Activated T-helper 1 cell treated with anti-CD3 and anti-CD28 coated beads, Interleukin-12 subunit alpha, Interleukin-12 subunit beta, Interleukin-2, Interleukin-4 antibody, amounts not matched to agents 30 ng/mL and 10 ng/mL and 1 ng/mL, durations not matched to agents 14 hours and 24 hours and 36 hours (primary cell): ENCODE data around the gene HES1. TPM values are rescaled to one million over a fixed set of nuclear protein-coding genes. Genes with fewer than 3 reads are reported as not detected.
A peak's percentile ranks its signal among the peaks of the same experiment; 100 is the strongest.
"Not testable (repeated sequence)": the region's sequence is repeated elsewhere in the genome, so short reads cannot be mapped to it uniquely, and the experiment has no call there.

ENCODE experiments used
- DNase-seq: peaks from one replicate; pipeline ENCODE4 v3.0.0; 2021; ENCODE audit warnings: low spot score
- H3K27ac Mint-ChIP-seq: one replicate; pipeline ENCODE4 v1.8.0; 2021; ENCODE audit warnings: mild to moderate bottlenecking, mixed read lengths
- H3K27me3 Mint-ChIP-seq: one replicate; pipeline ENCODE4 v1.8.0; 2022; ENCODE audit warnings: mild to moderate bottlenecking, moderate library complexity, mixed read lengths; ENCODE audit not compliant: insufficient read depth
- H3K36me3 Mint-ChIP-seq: one replicate; pipeline ENCODE4 v1.8.0; 2021; ENCODE audit warnings: low read depth, mixed read lengths
- H3K4me1 Mint-ChIP-seq: one replicate; pipeline ENCODE4 v1.8.0; 2021; ENCODE audit warnings: low read depth, mixed read lengths
- H3K4me3 Mint-ChIP-seq: one replicate; pipeline ENCODE4 v1.8.0; 2021; ENCODE audit warnings: mild to moderate bottlenecking, moderate library complexity, mixed read lengths
- H3K9me3 Mint-ChIP-seq: one replicate; pipeline ENCODE4 v1.8.0; 2021; ENCODE audit warnings: mixed read lengths
- intact Hi-C: fragments of 100-400 bp; cut with micrococcal nuclease; formaldehyde crosslinking; loops from one replicate; pipeline ENCODE4 v1.15.1; 2024
- total RNA-seq: library from RNA; stranded (reverse); gene quantifications from 2 replicates; pipeline ENCODE4 v1.2.3, GENCODE V29; 2022

The HES1 gene
- total RNA-seq, 1 donor from 2014 or later = 2.6 TPM

GRCh38 chr3:194124193-194124592 is 11.8 kb upstream of the HES1 start:
- Mint-ChIP-seq H3K4me1 (no peaks in the 10 kb centered on the region), H3K4me3 (no peak overlapping the region), H3K27ac (no peak overlapping the region), H3K36me3 (peaks cover 3% of the 10 kb centered on the region), H3K9me3 (no peaks in the 10 kb centered on the region), H3K27me3 (peaks cover 60% of the 10 kb centered on the region)
- no peak for DNase-seq
- intact Hi-C loops = no loop called here

GRCh38 chr3:194125442-194125841 is 10.5 kb upstream of the HES1 start:
- intact Hi-C loops = no loop called here
- Mint-ChIP-seq H3K9me3 (no peaks in the 10 kb centered on the region), H3K27me3 (peaks cover 59% of the 10 kb centered on the region), H3K36me3 (peaks cover 4% of the 10 kb centered on the region), H3K4me1 (peaks cover 6% of the 10 kb centered on the region), H3K27ac (no peak overlapping the region), H3K4me3 (no peak overlapping the region)
- DNase-seq = no peak

- no peak for DNase-seq
- intact Hi-C loops = no loop called here
- H3K27ac Mint-ChIP-seq = no peak overlapping the region
- no peaks in the 10 kb centered on the region for H3K9me3 Mint-ChIP-seq
- peaks cover 20% of the 10 kb centered on the region for H3K4me1 Mint-ChIP-seq
- H3K4me3 Mint-ChIP-seq = no peak overlapping the region
- peaks cover 54% of the 10 kb centered on the region for H3K27me3 Mint-ChIP-seq
- peaks cover 2% of the 10 kb centered on the region for H3K36me3 Mint-ChIP-seq
Observed at GRCh38 chr3:194126790-194127189, 9.2 kb upstream of the HES1 start.

- no peak for DNase-seq
- Mint-ChIP-seq H3K27me3 (peaks cover 55% of the 10 kb centered on the region), H3K9me3 (no peaks in the 10 kb centered on the region), H3K4me3 (no peak overlapping the region), H3K36me3 (peaks cover 2% of the 10 kb centered on the region), H3K27ac (no peak overlapping the region), H3K4me1 (peaks cover 36% of the 10 kb centered on the region)
- intact Hi-C loops = no loop called here
Observed at GRCh38 chr3:194128202-194128918, 7.6 kb upstream of the HES1 start.

GRCh38 chr3:194128919-194129295 is 7.0 kb upstream of the HES1 start:
- H3K36me3 Mint-ChIP-seq, H3K9me3 Mint-ChIP-seq, H3K4me3 Mint-ChIP-seq, intact Hi-C loops, H3K27ac Mint-ChIP-seq, DNase-seq: not testable (repeated sequence)
- Mint-ChIP-seq H3K27me3 (peaks cover 56% of the 10 kb centered on the region), H3K4me1 (peaks cover 41% of the 10 kb centered on the region)

- Mint-ChIP-seq H3K27me3 (peaks cover 56% of the 10 kb centered on the region), H3K36me3 (peaks cover 2% of the 10 kb centered on the region), H3K4me3 (no peak overlapping the region), H3K27ac (no peak overlapping the region), H3K4me1 (peaks cover 41% of the 10 kb centered on the region), H3K9me3 (no peaks in the 10 kb centered on the region)
- intact Hi-C loops = loop anchor here (5.0 to 10.0 kb wide), 3 partner anchors 257 to 1415 kb away; partner anchors contain the start of genes ATP13A3 and PPP1R2
- no peak for DNase-seq
Observed at GRCh38 chr3:194129581-194130133, 6.3 kb upstream of the HES1 start.

- H3K27me3 Mint-ChIP-seq = peaks cover 54% of the 10 kb centered on the region
Observed at GRCh38 chr3:194130188-194130587, 5.8 kb upstream of the HES1 start.

GRCh38 chr3:194130807-194131589 is 5.0 kb upstream of the HES1 start:
- peaks cover 2% of the 10 kb centered on the region for H3K36me3 Mint-ChIP-seq
- peaks cover 52% of the 10 kb centered on the region for H3K27me3 Mint-ChIP-seq
- no peak for DNase-seq
- H3K4me3 Mint-ChIP-seq = peak overlapping the region; percentile 31
- H3K4me1 Mint-ChIP-seq = peaks cover 50% of the 10 kb centered on the region
- H3K9me3 Mint-ChIP-seq = no peaks in the 10 kb centered on the region
- intact Hi-C loops = loop anchor here (5.0 to 10.0 kb wide), 3 partner anchors 259 to 1414 kb away; partner anchors contain the start of genes ATP13A3 and PPP1R2
- H3K27ac Mint-ChIP-seq = no peak overlapping the region

More at GRCh38 chr3:194130188-194130587, 5.8 kb upstream of the HES1 start:
- Mint-ChIP-seq H3K4me1 (peaks cover 46% of the 10 kb centered on the region), H3K36me3 (peaks cover 2% of the 10 kb centered on the region), H3K4me3 (no peak overlapping the region), H3K27ac (no peak overlapping the region), H3K9me3 (no peaks in the 10 kb centered on the region)
- intact Hi-C loops = loop anchor here (5.0 to 10.0 kb wide), 3 partner anchors 258 to 1415 kb away; partner anchors contain the start of genes ATP13A3 and PPP1R2
- DNase-seq = no peak

GRCh38 chr3:194132465-194133286 is 3.3 kb upstream of the HES1 start:
- peaks cover 2% of the 10 kb centered on the region for H3K36me3 Mint-ChIP-seq
- intact Hi-C loops = loop anchor here (1.0 to 10.0 kb wide), 5 partner anchors 10 to 1412 kb away; partner anchors contain the start of genes ATP13A3 and PPP1R2
- H3K4me3 Mint-ChIP-seq = no peak overlapping the region
- DNase-seq = no peak
- H3K4me1 Mint-ChIP-seq = peaks cover 66% of the 10 kb centered on the region
- peaks cover 56% of the 10 kb centered on the region for H3K27me3 Mint-ChIP-seq
- H3K27ac Mint-ChIP-seq = peak overlapping the region; percentile 66
- no peaks in the 10 kb centered on the region for H3K9me3 Mint-ChIP-seq

- Mint-ChIP-seq H3K27ac (peak overlapping the region; percentile 66), H3K36me3 (peaks cover 2% of the 10 kb centered on the region), H3K4me3 (peak overlapping the region; percentile 60), H3K27me3 (peaks cover 58% of the 10 kb centered on the region), H3K9me3 (no peaks in the 10 kb centered on the region), H3K4me1 (peaks cover 74% of the 10 kb centered on the region)
- DNase-seq = no peak
- intact Hi-C loops = loop anchor here (1.0 to 10.0 kb wide), 7 partner anchors 9 to 1411 kb away; partner anchors contain the start of genes ATP13A3 and PPP1R2
Observed at GRCh38 chr3:194133661-194134230, 2.2 kb upstream of the HES1 start.

- Mint-ChIP-seq H3K9me3 (no peaks in the 10 kb centered on the region), H3K4me3 (no peak overlapping the region), H3K4me1 (peaks cover 80% of the 10 kb centered on the region), H3K27ac (no peak overlapping the region), H3K36me3 (peaks cover 2% of the 10 kb centered on the region), H3K27me3 (peaks cover 63% of the 10 kb centered on the region)
- DNase-seq = peak; percentile 51
- intact Hi-C loops = loop anchor here (2.0 to 10.0 kb wide), 5 partner anchors 69 to 1411 kb away; partner anchors contain the start of genes ATP13A3 and PPP1R2
Observed at GRCh38 chr3:194134231-194134756, 1.7 kb upstream of the HES1 start.
